Skeletal muscle tissue (tissue), 4 donors: Measurements from ENCODE around the gene KCNJ1. TPM values are rescaled to one million over a fixed set of nuclear protein-coding genes. Genes with fewer than 3 reads are reported as not detected.

ENCODE experiments used
- H3K27ac ChIP-seq: one replicate; pipeline ENCODE4 v1.7.0; 2013; ENCODE audit warnings: mild to moderate bottlenecking, low read depth, low read length, inconsistent platforms
- H3K27me3 ChIP-seq, 3 donors: one replicate each; pipeline ENCODE4 v1.7.0; 2013; ENCODE audit warnings: low read length in 3 of 3; ENCODE audit not compliant: control insufficient read depth in 3 of 3, insufficient read depth in 3 of 3
- H3K36me3 ChIP-seq, 3 donors: one replicate each; pipeline ENCODE4 v1.7.0; 2013; ENCODE audit warnings: low read length in 3 of 3; ENCODE audit not compliant: control insufficient read depth in 3 of 3, insufficient read depth in 3 of 3
- H3K4me1 ChIP-seq, 3 donors: one replicate each; pipeline ENCODE4 v1.7.0; 2013; ENCODE audit warnings: low read length in 3 of 3, mild to moderate bottlenecking in 3 of 3; ENCODE audit not compliant: control insufficient read depth in 3 of 3, insufficient read depth in 3 of 3
- H3K4me3 ChIP-seq, 3 donors: one replicate each; pipeline ENCODE4 v1.7.0; 2013; ENCODE audit warnings: low read length in 3 of 3
- H3K9ac ChIP-seq, 3 donors: one replicate each; pipeline ENCODE4 v1.7.0; 2013; ENCODE audit warnings: low read length in 3 of 3, mild to moderate bottlenecking in 3 of 3, moderate library complexity in 2 of 3, low read depth in 1 of 3
- H3K9me3 ChIP-seq, 3 donors: one replicate each; pipeline ENCODE4 v1.7.0; 2013; ENCODE audit warnings: low read length in 3 of 3; ENCODE audit not compliant: control insufficient read depth in 3 of 3
- total RNA-seq: library from RNA; depleted of rRNA; stranded (reverse); fragments of >200 nt; gene quantifications from one replicate; pipeline ENCODE4 v1.2.3, GENCODE V29; 2014
- donor health status: Osteomylitis.

KCNJ1 gene
- total RNA-seq, 1 donor from 2014 or later, result not detected

GRCh38 chr11:128856241-128856640 lies 10.9 kb downstream of the KCNJ1 start:
- no peaks in the 10 kb centered on the region for H3K9me3 ChIP-seq
- peaks cover 5 to 12% (median 6%) of the 10 kb centered on the region in 3 donors for H3K27me3 ChIP-seq
- H3K4me1 ChIP-seq, result no peaks in the 10 kb centered on the region
- no peak overlapping the region for H3K9ac ChIP-seq
- no peaks in the 10 kb centered on the region for H3K36me3 ChIP-seq
- no peak overlapping the region for H3K27ac ChIP-seq
- no peak overlapping the region for H3K4me3 ChIP-seq

GRCh38 chr11:128854841-128855240 lies 12.3 kb downstream of the KCNJ1 start:
- Histone ChIP-seq H3K36me3 (no peaks in the 10 kb centered on the region), H3K9ac (no peak overlapping the region), H3K4me3 (no peak overlapping the region), H3K4me1 (no peaks in the 10 kb centered on the region), H3K27me3 (peaks cover 0 to 10% (median 5%) of the 10 kb centered on the region in 3 donors), H3K9me3 (no peaks in the 10 kb centered on the region), H3K27ac (no peak overlapping the region)

GRCh38 chr11:128853559-128853958 lies 13.5 kb downstream of the KCNJ1 start:
- peaks cover 0 to 6% (median 0%) of the 10 kb centered on the region in 3 donors for H3K27me3 ChIP-seq
- no peaks in the 10 kb centered on the region for H3K4me1 ChIP-seq
- no peak overlapping the region for H3K9ac ChIP-seq
- H3K27ac ChIP-seq, result no peak overlapping the region
- no peaks in the 10 kb centered on the region for H3K36me3 ChIP-seq
- H3K9me3 ChIP-seq, result no peaks in the 10 kb centered on the region
- H3K4me3 ChIP-seq, result no peak overlapping the region

- no peak overlapping the region for H3K27ac ChIP-seq
- peaks cover 0 to 3% (median 0%) of the 10 kb centered on the region in 3 donors for H3K27me3 ChIP-seq
- H3K4me1 ChIP-seq, result no peaks in the 10 kb centered on the region
- H3K36me3 ChIP-seq, result no peaks in the 10 kb centered on the region
- H3K9me3 ChIP-seq, result no peaks in the 10 kb centered on the region
- H3K4me3 ChIP-seq, result no peak overlapping the region
- no peak overlapping the region for H3K9ac ChIP-seq
Measured at GRCh38 chr11:128852327-128853023, 14.6 kb downstream of the KCNJ1 start.

- Histone ChIP-seq H3K27ac (no peak overlapping the region), H3K4me1 (no peaks in the 10 kb centered on the region)
Measured at GRCh38 chr11:128848815-128849455, 18.2 kb downstream of the KCNJ1 start.

GRCh38 chr11:128846985-128847384 lies 20.1 kb downstream of the KCNJ1 start:
- H3K9ac ChIP-seq, result no peak overlapping the region
- no peak overlapping the region for H3K4me3 ChIP-seq
- H3K36me3 ChIP-seq, result no peaks in the 10 kb centered on the region
- no peaks in the 10 kb centered on the region for H3K27me3 ChIP-seq
- H3K27ac ChIP-seq, result no peak overlapping the region
- no peaks in the 10 kb centered on the region for H3K9me3 ChIP-seq
- H3K4me1 ChIP-seq, result no peaks in the 10 kb centered on the region

More at GRCh38 chr11:128848815-128849455, 18.2 kb downstream of the KCNJ1 start:
- no peaks in the 10 kb centered on the region for H3K36me3 ChIP-seq
- H3K9me3 ChIP-seq, result no peaks in the 10 kb centered on the region
- no peaks in the 10 kb centered on the region for H3K27me3 ChIP-seq
- no peak overlapping the region for H3K9ac ChIP-seq
- no peak overlapping the region for H3K4me3 ChIP-seq

GRCh38 chr11:128845334-128845780 lies 21.7 kb downstream of the KCNJ1 start:
- no peak overlapping the region for H3K9ac ChIP-seq
- no peaks in the 10 kb centered on the region for H3K9me3 ChIP-seq
- H3K4me3 ChIP-seq, result no peak overlapping the region
- H3K36me3 ChIP-seq, result no peaks in the 10 kb centered on the region
- no peak overlapping the region for H3K27ac ChIP-seq
- no peaks in the 10 kb centered on the region for H3K27me3 ChIP-seq
- H3K4me1 ChIP-seq, result no peaks in the 10 kb centered on the region

- Histone ChIP-seq H3K4me1 (no peaks in the 10 kb centered on the region), H3K9ac (no peak overlapping the region), H3K9me3 (no peaks in the 10 kb centered on the region), H3K27me3 (no peaks in the 10 kb centered on the region), H3K27ac (no peak overlapping the region), H3K4me3 (no peak overlapping the region), H3K36me3 (no peaks in the 10 kb centered on the region)
Measured at GRCh38 chr11:128843198-128843785, 23.8 kb downstream of the KCNJ1 start.

GRCh38 chr11:128841461-128842072 lies 25.5 kb downstream of the KCNJ1 start:
- peaks cover 0 to 3% (median 0%) of the 10 kb centered on the region in 3 donors for H3K27me3 ChIP-seq
- no peak overlapping the region for H3K27ac ChIP-seq
- no peaks in the 10 kb centered on the region for H3K4me1 ChIP-seq
- H3K36me3 ChIP-seq, result no peaks in the 10 kb centered on the region
- no peak overlapping the region for H3K9ac ChIP-seq
- no peaks in the 10 kb centered on the region for H3K9me3 ChIP-seq
- no peak overlapping the region for H3K4me3 ChIP-seq

- Histone ChIP-seq H3K4me3 (no peak overlapping the region), H3K9ac (no peak overlapping the region), H3K4me1 (peaks cover 0 to under 1% (median 0%) of the 10 kb centered on the region in 3 donors), H3K27ac (no peak overlapping the region), H3K27me3 (peaks cover 0 to 3% (median 0%) of the 10 kb centered on the region in 3 donors), H3K9me3 (no peaks in the 10 kb centered on the region), H3K36me3 (no peaks in the 10 kb centered on the region)
Measured at GRCh38 chr11:128840783-128841182, 26.3 kb downstream of the KCNJ1 start.
